Ascending aorta (tissue), 2 donors: Measurements from ENCODE around the gene TBPL1. TPM values are rescaled to one million over a fixed set of nuclear protein-coding genes. Genes with fewer than 3 reads are reported as not detected.

ENCODE experiments used
- DNase-seq, 2 donors: peaks; one replicate each; pipeline ENCODE4 v3.0.0-alpha.2; 2019; ENCODE audit warnings: low spot score in 2 of 2
- H3K27ac ChIP-seq, 2 donors: fragments of 200-600 bp; sonication (generic); one replicate each; pipeline ENCODE4 v1.5.1; 2016 to 2017; ENCODE audit warnings: mild to moderate bottlenecking in 1 of 2
- H3K27me3 ChIP-seq: fragments of 200-600 bp; sonication (generic); one replicate; pipeline ENCODE4 v1.5.1; 2017
- H3K36me3 ChIP-seq, 2 donors: fragments of 200-600 bp; sonication (generic); one replicate each; pipeline ENCODE4 v1.5.1; 2016
- H3K4me1 ChIP-seq, 2 donors: fragments of 200-600 bp; sonication (generic); one replicate each; pipeline ENCODE4 v1.5.1; 2016 to 2017; ENCODE audit warnings: mild to moderate bottlenecking in 1 of 2
- H3K4me3 ChIP-seq, 2 donors: fragments of 200-600 bp; sonication (generic); one replicate each; pipeline ENCODE4 v1.5.1; 2016 to 2017; ENCODE audit warnings: mild to moderate bottlenecking in 1 of 2
- H3K9me3 ChIP-seq, 2 donors: fragments of 200-600 bp; sonication (generic); one replicate each; pipeline ENCODE4 v1.5.1; 2016
- CTCF ChIP-seq, 3 experiments: fragments of 200-600 bp in 2 of 3; fragments of 450-650 bp in 1 of 3; sonication (generic) in 2 of 3; IDR thresholded peaks; one replicate each; pipeline ENCODE4 v1.5.1; 2016 to 2019; ENCODE audit warnings: antibody characterized with exemption in 3 of 3, mild to moderate bottlenecking in 1 of 3, moderate library complexity in 1 of 3
- intact Hi-C: fragments of 100-400 bp; cut with DNase I; formaldehyde crosslinking; loops from one replicate; pipeline ENCODE4 v1.15.1; 2023
- total RNA-seq: library from RNA; depleted of rRNA; stranded (reverse); fragments of >200 nt; gene quantifications from one replicate; pipeline ENCODE4 v1.1.0, GENCODE V29; 2016

TBPL1 gene
- total RNA-seq, result 23.1 TPM

- no peaks in the 10 kb centered on the region for H3K9me3 ChIP-seq
- H3K27ac ChIP-seq, result peak within 1 kb of the TSS; percentile 96 to 97
- H3K4me3 ChIP-seq, result peak within 1 kb of the TSS; percentile 78 to 83
- DNase-seq, result peak; percentile 85 to 97
- H3K36me3 ChIP-seq, result no peaks in the 10 kb centered on the region
- peaks cover 0 to 9% of the 10 kb centered on the region in 2 donors for H3K4me1 ChIP-seq
- intact Hi-C loops, result loop anchor here (2.0 to 10.0 kb wide), 5 partner anchors 20 to 1102 kb away; partner anchors contain the start of genes HBS1L and SLC2A12
- no peaks in the 10 kb centered on the region for H3K27me3 ChIP-seq
- TF ChIP-seq CTCF (IDR thresholded peaks at IDR 0.05), result no peak
Measured at GRCh38 chr6:133952815-133953633, at the start of gene TBPL1. Gene TBPL1 (plus strand): TSS chr6:133953224. CDS start chr6:133980126, 26,902 bp downstream.

GRCh38 chr6:133903855-133904254 is 49.2 kb upstream of the TBPL1 start:
- no peak for DNase-seq
- Histone ChIP-seq H3K36me3 (no peaks in the 10 kb centered on the region), H3K27me3 (no peaks in the 10 kb centered on the region), H3K4me1 (no peaks in the 10 kb centered on the region), H3K27ac (no peak overlapping the region), H3K9me3 (no peaks in the 10 kb centered on the region), H3K4me3 (no peak overlapping the region)
- TF ChIP-seq CTCF (IDR thresholded peaks at IDR 0.05), result no peak
- intact Hi-C loops, result no loop called here

- Histone ChIP-seq H3K4me1 (no peaks in the 10 kb centered on the region), H3K4me3 (no peak overlapping the region), H3K27me3 (no peaks in the 10 kb centered on the region), H3K27ac (no peak overlapping the region), H3K36me3 (no peaks in the 10 kb centered on the region), H3K9me3 (no peaks in the 10 kb centered on the region)
- intact Hi-C loops, result no loop called here
- TF ChIP-seq CTCF (IDR thresholded peaks at IDR 0.05), result no peak
- DNase-seq, result no peak
Measured at GRCh38 chr6:133906050-133906449, 47.0 kb upstream of the TBPL1 start.

GRCh38 chr6:133916650-133917151 is 36.3 kb upstream of the TBPL1 start:
- TF ChIP-seq CTCF (IDR thresholded peaks at IDR 0.05), result peak; percentile 80 to 92 (median 84)
- H3K9me3 ChIP-seq, result no peaks in the 10 kb centered on the region
- H3K27ac ChIP-seq, result no peak overlapping the region
- H3K27me3 ChIP-seq, result no peaks in the 10 kb centered on the region
- H3K36me3 ChIP-seq, result no peaks in the 10 kb centered on the region
- H3K4me3 ChIP-seq, result no peak overlapping the region
- no peaks in the 10 kb centered on the region for H3K4me1 ChIP-seq
- intact Hi-C loops, result loop anchor here (1.0 kb wide), 1 partner anchor 347 kb away; no protein-coding TSS in a partner anchor
- peak; percentile 32 to 92 for DNase-seq

GRCh38 chr6:133917781-133918180 is 35.2 kb upstream of the TBPL1 start:
- Histone ChIP-seq H3K36me3 (no peaks in the 10 kb centered on the region), H3K4me3 (no peak overlapping the region), H3K27ac (no peak overlapping the region), H3K4me1 (no peaks in the 10 kb centered on the region), H3K27me3 (no peaks in the 10 kb centered on the region), H3K9me3 (no peaks in the 10 kb centered on the region)
- DNase-seq, result no peak
- TF ChIP-seq CTCF (IDR thresholded peaks at IDR 0.05), result no peak
- intact Hi-C loops, result no loop called here
